GM21526 (cell line): ENCODE results near the gene STRIP1.
"Not testable (repeated sequence)": the region's sequence is repeated elsewhere in the genome, so short reads cannot be mapped to it uniquely, and the experiment has no call there.

Experiments
- ATAC-seq: cut with Tn5 transposase; IDR thresholded peaks from one replicate; pipeline ENCODE4 v1.9.1; 2021; ENCODE audit warnings: moderate library complexity; ENCODE audit not compliant: unreplicated experiment, low FRiP score

STRIP1 gene

DNA sequence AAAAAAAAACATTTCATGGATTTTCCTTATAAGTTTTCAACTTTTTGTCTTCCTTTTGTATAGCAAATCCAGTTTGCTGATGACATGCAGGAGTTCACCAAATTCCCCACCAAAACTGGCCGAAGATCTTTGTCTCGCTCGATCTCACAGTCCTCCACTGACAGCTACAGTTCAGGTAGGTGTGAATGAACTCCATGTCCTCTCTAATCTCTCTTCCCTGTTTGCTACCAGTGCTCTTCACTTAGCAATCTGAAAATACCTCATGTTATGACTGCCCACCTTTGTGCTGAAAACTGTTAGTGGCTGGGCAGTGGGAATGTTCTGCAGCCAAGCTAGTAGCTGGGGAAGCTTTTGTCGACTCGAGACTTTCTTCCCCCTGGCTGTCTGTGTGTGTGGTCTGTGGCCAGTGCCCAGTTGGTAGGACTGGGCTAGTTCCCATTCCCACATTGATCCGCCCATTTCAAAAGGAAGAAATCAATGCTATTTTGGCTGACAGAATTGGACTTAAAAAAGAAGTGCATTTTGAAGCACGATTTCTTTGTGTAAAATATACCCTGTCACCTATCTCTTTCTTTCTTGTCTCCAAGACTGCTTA is 25.4 kb upstream of the STRIP1 start:
- no peak for ATAC-seq

GRCh38 chr1:110011527-110012041 is 22.8 kb upstream of the STRIP1 start:
- ATAC-seq: peak; percentile 97

DNA sequence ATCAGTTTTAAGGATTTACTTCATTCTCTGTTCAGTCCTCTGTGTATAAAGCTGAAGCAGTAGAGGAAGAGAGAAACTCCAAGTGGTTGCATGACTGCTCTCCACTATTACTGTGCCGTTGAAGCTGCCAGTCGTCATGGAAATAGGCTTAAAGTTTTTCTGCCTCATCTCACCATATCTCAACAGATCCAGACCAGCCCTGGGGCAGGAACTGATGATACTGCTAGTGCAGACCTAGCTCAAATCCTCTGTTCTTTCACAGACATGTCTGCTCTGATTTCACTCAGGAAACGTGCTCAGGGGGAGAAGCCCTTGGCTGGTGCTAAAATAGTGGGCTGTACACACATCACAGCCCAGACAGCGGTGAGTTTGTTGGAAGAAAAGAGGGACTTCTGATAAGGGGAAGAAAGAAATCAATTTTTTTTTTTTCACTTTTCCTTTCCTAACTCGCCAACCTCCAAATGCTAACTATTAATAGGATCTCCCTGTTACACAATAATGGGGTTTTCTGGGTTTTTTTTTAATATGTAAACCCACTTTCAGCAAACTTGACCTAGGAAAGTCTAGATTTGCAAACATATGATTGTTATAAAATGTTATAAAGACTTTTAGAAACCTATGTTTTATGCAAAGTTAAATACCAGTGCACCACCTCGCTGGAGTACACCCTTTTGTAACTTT is 22.2 kb upstream of the STRIP1 start:
- ATAC-seq: peak; percentile 57

DNA sequence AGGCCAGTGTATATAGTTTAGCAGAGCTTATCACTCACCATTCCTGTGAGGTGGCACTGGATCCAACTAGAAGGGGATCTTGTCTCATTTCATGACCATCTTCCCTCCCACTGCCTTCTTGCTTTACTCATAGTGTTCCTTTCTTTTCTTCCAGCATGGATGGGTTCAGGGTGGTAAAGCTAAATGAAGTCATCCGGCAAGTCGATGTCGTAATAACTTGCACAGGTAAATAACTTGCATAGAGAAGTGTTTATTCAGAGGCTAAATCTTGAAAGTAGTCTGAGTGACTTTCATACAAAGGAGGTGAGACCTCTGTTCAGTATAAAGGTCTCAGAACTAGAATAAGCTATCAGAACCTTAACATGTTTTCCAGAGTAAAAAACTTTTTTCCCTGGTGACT is 16.6 kb upstream of the STRIP1 start:
- no peak for ATAC-seq

DNA sequence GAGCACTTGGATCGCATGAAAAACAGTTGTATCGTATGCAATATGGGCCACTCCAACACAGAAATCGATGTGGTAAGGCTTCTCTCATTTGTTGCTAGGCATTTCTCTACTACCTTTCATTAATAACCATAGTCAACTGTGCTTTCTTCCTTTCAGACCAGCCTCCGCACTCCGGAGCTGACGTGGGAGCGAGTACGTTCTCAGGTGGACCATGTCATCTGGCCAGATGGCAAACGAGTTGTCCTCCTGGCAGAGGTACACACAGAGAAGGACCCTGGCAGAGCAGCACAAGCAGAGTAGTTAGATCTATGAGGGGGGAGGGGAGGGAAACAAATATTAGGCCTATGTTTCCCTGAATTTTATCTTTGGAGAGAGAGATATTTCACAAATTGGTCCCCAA is 16.0 kb upstream of the STRIP1 start:
- no peak for ATAC-seq

DNA sequence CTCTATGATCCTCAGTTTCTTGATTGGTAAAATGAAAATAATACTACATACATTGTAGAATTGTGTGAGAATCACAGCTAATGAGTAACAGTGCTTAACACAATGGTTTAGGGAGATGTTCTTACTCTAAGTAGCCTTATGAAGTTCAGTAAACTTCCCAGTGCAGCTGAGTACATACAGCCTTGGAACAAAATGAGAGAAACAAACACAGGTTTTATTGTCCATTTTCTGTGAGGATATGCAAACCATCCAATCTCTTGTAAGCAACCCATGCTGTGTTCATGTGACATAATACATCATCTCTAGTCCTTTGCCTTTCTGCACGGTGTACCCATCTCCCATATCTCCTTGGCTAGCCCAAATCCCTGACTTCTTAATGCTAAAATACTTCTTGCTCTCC is 14.7 kb upstream of the STRIP1 start:
- no peak for ATAC-seq

GRCh38 chr1:110021285-110021684 is 13.1 kb upstream of the STRIP1 start:
- ATAC-seq: no peak

GRCh38 chr1:110024613-110025012 is 9.8 kb upstream of the STRIP1 start:
- no peak for ATAC-seq

DNA sequence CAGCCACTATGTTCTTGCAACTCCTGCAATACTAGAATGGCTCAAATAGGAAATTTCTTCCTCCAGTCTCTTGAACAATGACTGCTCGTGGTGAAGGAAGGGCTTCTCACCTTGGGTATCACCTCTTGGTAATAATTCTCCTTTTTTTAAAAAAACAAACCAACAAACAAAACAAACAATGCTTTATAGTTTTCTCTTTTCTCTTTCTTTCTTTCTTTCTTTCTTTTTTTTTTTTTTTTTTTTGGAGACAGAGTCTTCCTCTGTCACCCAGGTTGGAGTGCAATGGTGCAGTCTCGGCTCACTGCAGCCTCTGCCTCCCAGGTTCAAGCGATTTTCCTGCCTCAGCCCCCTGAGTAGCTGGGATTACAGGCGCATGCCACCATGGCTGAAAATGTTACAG is 3.7 kb upstream of the STRIP1 start:
- not testable (repeated sequence) for ATAC-seq

DNA sequence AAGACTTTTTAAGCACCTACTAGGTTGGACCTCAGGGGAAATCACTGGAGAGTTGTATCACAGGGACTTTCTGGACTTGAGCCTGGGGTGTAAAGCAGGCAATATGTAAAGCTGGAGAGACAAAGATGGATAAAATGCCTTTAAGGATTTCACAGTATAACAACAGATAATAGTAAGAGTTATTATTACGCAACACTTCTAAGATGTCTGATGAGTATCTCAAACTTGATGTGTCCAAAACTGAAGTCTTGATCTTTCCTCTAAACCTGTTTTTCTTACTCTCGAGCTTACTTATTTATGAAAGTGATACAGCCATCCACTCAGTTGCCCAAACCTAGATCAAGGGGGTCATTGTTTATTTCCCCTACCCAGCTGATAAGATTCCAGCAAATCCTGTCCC is 2.1 kb upstream of the STRIP1 start:
- no peak for ATAC-seq

DNA sequence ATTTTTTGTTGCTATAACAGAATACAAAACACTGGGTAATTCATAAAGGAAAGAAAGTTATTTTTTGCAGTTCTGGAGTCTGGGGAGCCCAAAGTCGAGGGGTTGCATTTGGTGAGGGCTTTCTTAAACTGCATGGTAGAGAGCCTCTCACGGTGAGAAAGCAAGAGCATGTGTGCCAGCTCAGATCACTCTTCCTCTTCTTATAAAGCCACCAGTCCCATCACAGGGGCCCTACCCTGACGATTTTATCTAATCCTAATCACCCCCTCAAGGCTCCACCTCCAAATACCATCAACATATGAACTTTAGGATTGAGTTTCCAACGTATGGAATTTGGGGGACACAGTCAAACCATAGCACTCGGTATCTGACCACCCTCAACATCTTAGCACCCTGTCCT is 1.0 kb upstream of the STRIP1 start:
- no peak for ATAC-seq

GRCh38 chr1:110034040-110034450 is 379 bp upstream of the STRIP1 start:
- ATAC-seq: no peak

- peak; percentile 6 for ATAC-seq
Observed at GRCh38 chr1:110035236-110035752, 870 bp downstream of the STRIP1 start.

- no peak for ATAC-seq
Observed at GRCh38 chr1:110038271-110038670, 3.8 kb downstream of the STRIP1 start.

DNA sequence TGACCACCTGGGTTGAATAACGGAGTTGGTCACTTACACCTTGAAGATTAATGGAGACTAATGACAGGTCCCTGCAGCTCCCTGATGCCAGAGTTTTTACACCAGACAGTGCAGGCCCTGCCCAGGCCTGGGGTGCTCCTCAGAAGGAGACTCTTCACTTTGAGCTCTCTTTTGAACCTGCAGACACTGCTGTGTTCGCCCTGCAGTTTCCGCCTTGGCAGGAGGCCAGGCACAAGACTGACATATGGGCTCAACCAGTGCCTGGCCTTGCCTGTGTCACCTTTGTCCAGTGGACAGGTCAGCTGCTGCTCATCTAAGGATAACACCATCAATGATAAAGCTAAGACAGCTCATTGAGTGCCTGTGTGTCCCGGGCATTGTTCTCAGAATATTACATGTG is 5.2 kb downstream of the STRIP1 start:
- ATAC-seq: no peak

GRCh38 chr1:110040548-110040947 is 6.1 kb downstream of the STRIP1 start:
- ATAC-seq: no peak

DNA sequence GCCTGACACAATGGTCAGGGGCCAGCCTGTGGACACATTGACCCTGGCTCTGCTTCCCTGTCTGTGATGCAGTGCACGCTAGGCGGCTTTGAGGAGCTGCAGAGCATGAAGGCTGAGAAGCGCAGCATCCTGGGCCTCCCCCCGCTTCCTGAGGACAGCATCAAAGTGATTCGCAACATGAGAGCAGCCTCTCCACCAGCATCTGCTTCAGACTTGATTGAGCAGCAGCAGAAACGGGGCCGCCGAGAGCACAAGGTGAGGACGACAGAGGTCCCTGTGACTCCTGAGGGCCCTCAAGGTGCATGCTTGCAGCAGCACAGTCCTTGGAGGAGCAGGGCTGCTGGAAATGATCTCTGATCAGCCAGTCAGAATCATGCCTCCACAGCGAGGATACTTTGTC is 8.6 kb downstream of the STRIP1 start:
- ATAC-seq: no peak

GRCh38 chr1:110047463-110047862 is 13.0 kb downstream of the STRIP1 start:
- ATAC-seq: no peak

GRCh38 chr1:110048240-110048639 is 13.8 kb downstream of the STRIP1 start:
- no peak for ATAC-seq

GRCh38 chr1:110048923-110049601 is 14.6 kb downstream of the STRIP1 start:
- no peak for ATAC-seq

- ATAC-seq: no peak
Observed at GRCh38 chr1:110049801-110050601, 15.6 kb downstream of the STRIP1 start.
